PC-9 (cell line): ENCODE measurements around the gene AKAP13.

ENCODE experiments used
- CTCF ChIP-seq: fragments of 200-600 bp; sonication (generic); conservative IDR thresholded peaks from 2 replicates; pipeline ENCODE4 v1.6.1; 2017; ENCODE audit warnings: mixed run types, antibody characterized with exemption, mild to moderate bottlenecking, moderate library complexity
- EZH2 ChIP-seq: fragments of 200-600 bp; sonication (generic); IDR thresholded peaks from 2 replicates; pipeline ENCODE4 v1.8.0; 2017; ENCODE audit warnings: antibody characterized with exemption, low read depth

GRCh38 chr15:85737061-85737460 lies 356.7 kb downstream of the AKAP13 start:
- TF ChIP-seq CTCF = no peak
- TF ChIP-seq EZH2 = no peak
